ENCODE measurements around the gene SPRY1. TPM values are rescaled to one million over a fixed set of nuclear protein-coding genes. Genes with fewer than 3 reads are reported as not detected.

The SPRY1 gene
- polyA plus RNA-seq, 1 donor from 2014 or later: 0.58 TPM

- H3K9me3 ChIP-seq (ENCODE audit: low read length): no peaks in the 10 kb centered on the region
- no peaks in the 10 kb centered on the region for H3K36me3 ChIP-seq (ENCODE audit: insufficient read depth, low read length)
- no peak overlapping the region for H2AFZ ChIP-seq (ENCODE audit: low read depth, low read length)
- H4K20me1 ChIP-seq (ENCODE audit: insufficient read depth): no peaks in the 10 kb centered on the region
- no peaks in the 10 kb centered on the region for H3K79me2 ChIP-seq (replicated peaks; ENCODE audit: insufficient read depth, low read length)
- H3K4me2 ChIP-seq (ENCODE audit: low read length): no peak overlapping the region
- H3K9me2 ChIP-seq (ENCODE audit: insufficient read depth, low read length): no peaks in the 10 kb centered on the region
- H3F3A ChIP-seq (ENCODE audit: insufficient read depth, low read length, poor library complexity, severe bottlenecking): no peaks in the 10 kb centered on the region
- H3K27ac ChIP-seq (ENCODE audit: low read length): no peak overlapping the region
- no peak overlapping the region for H3K9ac ChIP-seq (ENCODE audit: low read length)
- H3K27me3 ChIP-seq (ENCODE audit: insufficient read depth, low read depth, low read length): no peaks in the 10 kb centered on the region
- H3K4me3 ChIP-seq (ENCODE audit: low read length): no peak overlapping the region
- TF ChIP-seq REST (IDR thresholded peaks at IDR 0.05; ENCODE audit: borderline replicate concordance) (no peak), EZH2 (IDR thresholded peaks at IDR 0.05; ENCODE audit: borderline replicate concordance, insufficient read depth, low read length, poor library complexity, severe bottlenecking) (no peak)
Observed at GRCh38 chr4:123418351-123418931, 21.8 kb downstream of the SPRY1 start.

GRCh38 chr4:123419885-123420755 lies 23.5 kb downstream of the SPRY1 start:
- Histone ChIP-seq H3K4me2 (ENCODE audit: low read length) (no peak overlapping the region), H3K27me3 (ENCODE audit: insufficient read depth, low read depth, low read length) (no peaks in the 10 kb centered on the region), H2AFZ (ENCODE audit: low read depth, low read length) (no peak overlapping the region), H3K79me2 (replicated peaks; ENCODE audit: insufficient read depth, low read length) (no peaks in the 10 kb centered on the region), H3K36me3 (ENCODE audit: insufficient read depth, low read length) (no peaks in the 10 kb centered on the region), H3F3A (ENCODE audit: insufficient read depth, low read length, poor library complexity, severe bottlenecking) (no peaks in the 10 kb centered on the region), H3K9me2 (ENCODE audit: insufficient read depth, low read length) (no peaks in the 10 kb centered on the region), H3K9me3 (ENCODE audit: low read length) (no peaks in the 10 kb centered on the region), H4K20me1 (ENCODE audit: insufficient read depth) (no peaks in the 10 kb centered on the region), H3K27ac (ENCODE audit: low read length) (no peak overlapping the region), H3K4me3 (ENCODE audit: low read length) (no peak overlapping the region), H3K9ac (ENCODE audit: low read length) (no peak overlapping the region)
- TF ChIP-seq SMC3 (conservative IDR thresholded peaks at IDR 0.05; ENCODE audit: poor library complexity) (no peak), EZH2 (IDR thresholded peaks at IDR 0.05; ENCODE audit: borderline replicate concordance, insufficient read depth, low read length, poor library complexity, severe bottlenecking) (no peak)
- TF ChIP-seq, protein P1, sequence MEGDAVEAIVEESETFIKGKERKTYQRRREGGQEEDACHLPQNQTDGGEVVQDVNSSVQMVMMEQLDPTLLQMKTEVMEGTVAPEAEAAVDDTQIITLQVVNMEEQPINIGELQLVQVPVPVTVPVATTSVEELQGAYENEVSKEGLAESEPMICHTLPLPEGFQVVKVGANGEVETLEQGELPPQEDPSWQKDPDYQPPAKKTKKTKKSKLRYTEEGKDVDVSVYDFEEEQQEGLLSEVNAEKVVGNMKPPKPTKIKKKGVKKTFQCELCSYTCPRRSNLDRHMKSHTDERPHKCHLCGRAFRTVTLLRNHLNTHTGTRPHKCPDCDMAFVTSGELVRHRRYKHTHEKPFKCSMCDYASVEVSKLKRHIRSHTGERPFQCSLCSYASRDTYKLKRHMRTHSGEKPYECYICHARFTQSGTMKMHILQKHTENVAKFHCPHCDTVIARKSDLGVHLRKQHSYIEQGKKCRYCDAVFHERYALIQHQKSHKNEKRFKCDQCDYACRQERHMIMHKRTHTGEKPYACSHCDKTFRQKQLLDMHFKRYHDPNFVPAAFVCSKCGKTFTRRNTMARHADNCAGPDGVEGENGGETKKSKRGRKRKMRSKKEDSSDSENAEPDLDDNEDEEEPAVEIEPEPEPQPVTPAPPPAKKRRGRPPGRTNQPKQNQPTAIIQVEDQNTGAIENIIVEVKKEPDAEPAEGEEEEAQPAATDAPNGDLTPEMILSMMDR (IDR thresholded peaks at IDR 0.05; ENCODE audit: poor library complexity, severe bottlenecking): no peak
